HL-60/S4 treated with phorbol 12-myristate 13-acetate at 8.2 ng/mL for 4 days and 3 days (cell line): ENCODE data around the gene DACH1.

Experiments
- in situ Hi-C: fragments of 300-500 bp; cut with MboI; formaldehyde crosslinking; loops from 2 replicates; pipeline ENCODE4 v1.15.0; 2022; ENCODE audit warnings: low sequenced_read_pairs

Gene DACH1

DNA sequence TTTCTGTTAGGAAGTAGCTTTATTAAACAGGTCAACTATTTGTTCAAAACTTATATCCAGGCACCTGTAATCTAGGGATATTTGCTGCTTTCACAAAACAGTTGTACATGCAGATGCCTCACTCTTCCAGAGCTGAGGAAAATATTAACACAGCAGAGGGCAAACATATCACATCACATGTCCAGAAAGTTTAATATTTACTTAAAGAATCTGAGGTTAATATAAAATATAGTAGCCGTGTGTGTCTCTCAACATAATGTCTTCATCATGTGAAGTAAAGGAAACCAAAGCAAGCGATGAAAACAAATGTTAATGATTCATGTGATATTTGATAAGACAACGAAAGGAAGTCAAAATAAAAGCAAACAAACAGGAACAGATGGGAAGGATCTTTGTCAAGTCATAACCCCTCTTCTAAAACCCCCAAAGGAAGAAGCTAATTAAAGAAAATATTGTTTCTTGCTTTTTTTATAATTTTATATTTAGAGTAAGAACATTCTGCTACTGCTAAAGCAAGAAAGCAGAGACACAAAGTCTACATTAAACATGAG is 418.8 kb downstream of the DACH1 start:
- in situ Hi-C loops: no loop called here

DNA sequence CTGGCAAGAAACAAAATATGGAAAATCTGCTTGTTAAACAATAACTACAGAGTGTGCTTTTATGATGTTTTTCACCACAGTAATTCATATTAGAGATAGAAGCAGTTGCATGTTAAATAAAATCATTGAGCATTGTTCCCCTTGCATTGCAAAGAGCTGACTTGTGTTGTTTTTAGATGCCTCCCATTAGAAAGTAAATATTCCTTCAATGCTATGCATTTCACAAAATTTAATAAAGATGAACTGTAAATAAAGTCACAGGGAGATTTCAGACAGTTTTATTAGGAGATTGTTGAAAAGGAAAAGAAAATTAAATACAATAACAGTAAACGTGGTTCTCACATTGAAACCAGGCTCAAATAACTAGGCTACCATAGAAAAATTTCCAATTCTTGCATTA is 429.3 kb downstream of the DACH1 start:
- in situ Hi-C loops: no loop called here

DNA sequence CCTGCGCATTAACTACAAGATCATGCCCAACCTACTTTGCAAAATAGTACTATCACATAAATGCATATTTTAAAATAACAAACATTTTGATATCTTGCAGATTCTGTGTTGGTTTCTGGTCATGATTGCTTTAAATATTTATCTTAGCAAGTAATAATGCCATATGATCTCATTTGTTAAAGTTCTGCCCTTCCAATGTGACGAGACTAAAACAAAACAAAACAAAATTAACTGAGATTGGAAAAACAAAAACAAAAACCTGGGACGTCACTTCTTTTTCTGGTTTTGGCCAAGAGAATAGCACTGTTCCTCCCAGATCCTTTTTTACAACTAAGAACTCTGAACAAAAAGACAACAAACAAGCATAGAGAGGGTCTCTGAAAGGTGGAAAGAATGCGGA is 436.3 kb downstream of the DACH1 start:
- in situ Hi-C loops: no loop called here

GRCh38 chr13:71417205-71417604 is 449.8 kb downstream of the DACH1 start:
- in situ Hi-C loops: no loop called here

GRCh38 chr13:71412231-71412630 is 454.8 kb downstream of the DACH1 start:
- in situ Hi-C loops: no loop called here

- in situ Hi-C loops: no loop called here
Measured at GRCh38 chr13:71408416-71408815, 458.6 kb downstream of the DACH1 start.

DNA sequence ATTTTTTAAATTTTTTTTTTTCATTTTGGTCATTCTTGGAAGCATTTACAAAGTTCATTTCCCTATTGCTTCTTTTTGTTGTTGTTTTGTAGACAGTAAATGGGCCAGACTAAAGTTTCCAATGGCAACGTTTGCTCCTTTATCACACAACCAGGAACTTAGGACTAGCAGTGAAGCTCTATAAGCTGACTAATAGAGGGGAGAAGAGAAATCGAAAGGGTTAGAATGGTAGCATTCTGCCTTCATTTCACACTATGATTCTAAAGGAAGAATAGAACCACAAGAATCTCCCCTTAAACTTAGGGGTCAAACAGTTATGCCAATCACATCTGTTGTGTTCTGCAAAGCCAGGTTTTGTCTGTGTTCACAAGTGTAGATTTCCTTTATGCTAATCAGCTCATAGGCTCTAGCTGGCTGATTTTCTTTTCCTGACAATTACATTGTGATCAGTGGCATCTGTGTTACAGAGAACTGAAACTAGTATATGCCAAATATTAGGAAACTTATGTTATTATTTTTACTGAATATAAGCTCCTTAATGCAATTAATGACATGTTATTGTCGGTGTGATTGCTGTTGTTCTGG is 467.3 kb downstream of the DACH1 start:
- in situ Hi-C loops: no loop called here

GRCh38 chr13:71396149-71396548 is 470.9 kb downstream of the DACH1 start:
- in situ Hi-C loops: no loop called here

- in situ Hi-C loops: no loop called here
Measured at GRCh38 chr13:71395053-71395452, 472.0 kb downstream of the DACH1 start.

DNA sequence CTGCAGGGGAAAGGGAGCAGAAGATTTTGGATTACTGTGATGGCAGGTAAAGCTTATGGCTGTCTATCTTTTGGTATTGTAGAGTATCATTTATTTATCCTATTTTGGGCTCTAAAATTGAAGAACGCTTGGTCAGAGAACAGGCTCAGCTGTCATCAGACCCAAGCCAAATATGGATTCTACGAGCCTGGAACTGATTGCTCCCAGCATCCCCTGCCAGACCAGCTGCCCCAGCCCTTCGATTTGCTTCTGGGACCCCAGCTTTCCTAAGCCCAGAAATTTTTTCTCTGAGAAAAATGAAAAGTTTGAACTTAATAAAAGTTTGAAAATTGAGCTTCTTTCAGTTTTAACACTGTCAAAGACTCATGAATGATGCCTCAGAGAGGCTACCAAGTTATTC is 472.8 kb downstream of the DACH1 start:
- in situ Hi-C loops: no loop called here
